Esophagus squamous epithelium (tissue), 5 donors: Measurements from ENCODE around the gene SLC22A5. TPM values are rescaled to one million over a fixed set of nuclear protein-coding genes. Genes with fewer than 3 reads are reported as not detected.

ENCODE experiments used
- DNase-seq: peaks from one replicate; lab custom pipeline; 2025; lab: John Stamatoyannopoulos, UW
- H3K27ac ChIP-seq, 4 donors: fragments of 200-600 bp; sonication (generic); one replicate each; pipeline ENCODE4 v1.5.1; 2016 to 2019; ENCODE audit warnings: mild to moderate bottlenecking in 1 of 4
- H3K27me3 ChIP-seq, 4 donors: fragments of 200-600 bp; sonication (generic); 1 replicate in 3 of 4; 2 replicates in 1 of 4; pipeline versions ENCODE4 v1.5.1 to v1.6.0; 2017 to 2021; ENCODE audit warnings: antibody characterized with exemption in 1 of 4
- H3K36me3 ChIP-seq, 3 donors: fragments of 200-600 bp; sonication (generic); one replicate each; pipeline ENCODE4 v1.5.1; 2016 to 2019
- H3K4me1 ChIP-seq, 3 donors: fragments of 200-600 bp; sonication (generic); one replicate each; pipeline ENCODE4 v1.5.1; 2017 to 2019
- H3K4me3 ChIP-seq, 4 donors: fragments of 200-600 bp; sonication (generic); 1 replicate in 3 of 4; 2 replicates in 1 of 4; pipeline ENCODE4 v1.5.1; 2016 to 2019; ENCODE audit warnings: mild to moderate bottlenecking in 2 of 4, moderate library complexity in 1 of 4
- H3K9me3 ChIP-seq, 3 donors: fragments of 200-600 bp; sonication (generic); one replicate each; pipeline ENCODE4 v1.5.1; 2016 to 2019
- CTCF ChIP-seq, 6 experiments: fragments of 450-650 bp in 4 of 6; fragments of 200-600 bp in 2 of 6; sonication (generic) in 2 of 6; IDR thresholded peaks; one replicate each; pipeline ENCODE4 v1.5.1; 2016 to 2019; ENCODE audit warnings: antibody characterized with exemption in 6 of 6, mild to moderate bottlenecking in 4 of 6, moderate library complexity in 4 of 6
- POLR2A ChIP-seq, 4 donors: fragments of 450-650 bp; IDR thresholded peaks; one replicate each; pipeline ENCODE4 v1.6.1; 2017; ENCODE audit warnings: antibody characterized with exemption in 4 of 4, mild to moderate bottlenecking in 4 of 4, moderate library complexity in 3 of 4
- WGBS, 2 donors: methylation state at CpG; one replicate each; pipeline ENCODE4 v1.1.5; 2018; 5-methylcytosine and 5-hydroxymethylcytosine counted together
- intact Hi-C: fragments of 100-400 bp; cut with DNase I; formaldehyde crosslinking; loops from one replicate; pipeline ENCODE4 v1.15.0; 2022
- total RNA-seq, 4 donors: library from RNA; depleted of rRNA; stranded (reverse); fragments of >200 nt; gene quantifications; one replicate each; pipeline ENCODE4 v1.1.0, GENCODE V29; 2016
- donor health status: DM: yes; HTN: yes; CAD: no.

Gene SLC22A5
- total RNA-seq, 4 donors from 2014 or later: 7.4 to 15.8 (median 8.3) TPM

DNA sequence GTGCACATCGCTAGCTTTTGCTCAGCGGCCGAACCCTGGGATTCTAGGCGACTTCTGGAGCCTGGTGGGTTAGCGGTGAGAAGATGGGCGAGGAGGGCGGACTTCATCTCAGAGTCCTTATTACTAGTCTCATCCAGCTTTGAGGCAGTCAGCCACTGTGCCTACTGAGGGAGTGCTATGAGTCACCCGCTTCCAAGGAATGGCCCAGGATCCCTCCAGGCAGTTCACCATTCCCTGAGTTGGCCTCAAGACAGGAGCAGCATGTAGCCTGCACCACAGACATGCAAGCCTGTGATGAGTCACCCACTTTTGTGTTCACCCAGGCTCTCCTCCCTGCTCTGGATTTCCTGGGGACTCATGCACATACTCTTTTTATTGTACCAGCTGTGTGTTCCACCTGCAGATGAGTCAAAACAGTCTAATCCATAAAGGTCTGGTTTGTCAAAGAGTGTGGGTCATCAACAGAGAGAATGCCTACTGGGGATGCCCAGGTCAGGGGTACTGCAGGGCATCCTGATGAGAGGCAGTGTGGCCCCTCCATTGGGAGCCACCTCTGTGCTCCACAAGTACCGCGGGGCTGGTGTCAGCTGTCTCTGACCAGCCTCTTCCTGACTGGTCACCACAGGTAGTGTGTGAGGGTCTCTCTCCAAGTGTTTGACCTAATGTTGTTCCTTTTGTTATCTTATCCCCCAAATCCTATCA lies 20.2 kb downstream of the SLC22A5 start:
- intact Hi-C loops: no loop called here
- 42 to 59% methylated on average over 7 to 10 of the region's 10 CpGs for WGBS, 2 donors
- Histone ChIP-seq H3K4me3 (no peak overlapping the region), H3K9me3 (no peaks in the 10 kb centered on the region), H3K27ac (peak overlapping the region; percentile 82 to 96 (median 94)), H3K27me3 (no peaks in the 10 kb centered on the region), H3K36me3 (peaks cover 0 to 37% (median 0%) of the 10 kb centered on the region in 3 donors), H3K4me1 (peaks cover 44 to 83% (median 69%) of the 10 kb centered on the region in 3 donors)
- DNase-seq: no peak
- TF ChIP-seq CTCF (IDR thresholded peaks at IDR 0.05): no peak
- TF ChIP-seq POLR2A (IDR thresholded peaks at IDR 0.05): no peak

DNA sequence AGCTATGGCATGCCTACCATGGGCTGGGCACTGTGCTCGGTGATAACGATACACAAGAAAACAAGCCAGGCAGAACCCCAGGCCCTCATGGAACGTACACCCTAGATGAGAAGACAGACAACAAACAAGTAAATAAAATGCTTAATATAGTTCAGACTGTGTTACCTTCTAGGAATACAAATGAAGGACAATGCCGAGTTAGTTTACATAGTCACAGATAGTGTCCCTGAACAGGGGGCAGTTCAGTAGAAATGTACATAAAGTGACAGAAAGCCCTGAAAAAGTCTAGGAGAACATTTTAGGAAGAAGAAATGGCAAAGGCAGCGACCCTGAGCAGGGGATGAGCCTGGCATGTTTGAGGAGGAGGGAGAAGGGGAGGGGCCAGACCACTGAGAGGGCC lies 21.7 kb downstream of the SLC22A5 start:
- 67 to 75% methylated on average over 5 of the region's 5 CpGs for WGBS, 2 donors
- no peak overlapping the region for H3K4me3 ChIP-seq
- peak overlapping the region in 1 of 4 donors; percentile 96 for H3K27ac ChIP-seq
- intact Hi-C loops: no loop called here
- no peak for TF ChIP-seq POLR2A (IDR thresholded peaks at IDR 0.05)
- TF ChIP-seq CTCF (IDR thresholded peaks at IDR 0.05): no peak
- H3K9me3 ChIP-seq: no peaks in the 10 kb centered on the region
- peaks cover 41 to 85% (median 61%) of the 10 kb centered on the region in 3 donors for H3K4me1 ChIP-seq
- H3K27me3 ChIP-seq: no peaks in the 10 kb centered on the region
- H3K36me3 ChIP-seq: peaks cover 0 to 38% (median 0%) of the 10 kb centered on the region in 3 donors
- no peak for DNase-seq

DNA sequence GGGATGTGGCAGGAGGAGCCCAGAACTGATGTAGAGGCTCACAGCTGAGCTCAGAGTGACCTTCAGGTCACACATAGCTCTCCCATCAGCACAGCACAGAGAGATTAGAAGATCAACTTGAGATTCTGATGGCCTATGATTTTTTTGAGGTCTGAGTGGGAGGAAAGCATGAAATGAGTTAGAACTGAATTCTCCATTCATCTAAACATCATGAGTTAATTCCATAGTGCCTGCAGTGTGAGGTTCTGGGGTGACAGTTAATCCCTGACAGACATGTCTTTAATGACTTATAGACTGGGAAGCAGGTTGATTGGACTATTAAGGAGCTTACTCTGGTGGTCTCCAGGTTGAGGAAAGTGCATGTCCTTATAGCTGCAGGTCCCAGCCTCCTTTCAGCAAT lies 22.4 kb downstream of the SLC22A5 start:
- no peak overlapping the region for H3K4me3 ChIP-seq
- no peak for TF ChIP-seq POLR2A (IDR thresholded peaks at IDR 0.05)
- no peak for TF ChIP-seq CTCF (IDR thresholded peaks at IDR 0.05)

GRCh38 chr5:132392411-132392810 lies 22.9 kb downstream of the SLC22A5 start:
- peaks cover 0 to 38% (median 0%) of the 10 kb centered on the region in 3 donors for H3K36me3 ChIP-seq
- no peak for TF ChIP-seq CTCF (IDR thresholded peaks at IDR 0.05)
- no peak for TF ChIP-seq POLR2A (IDR thresholded peaks at IDR 0.05)
- H3K4me3 ChIP-seq: no peak overlapping the region
- no peaks in the 10 kb centered on the region for H3K27me3 ChIP-seq
- intact Hi-C loops: no loop called here
- DNase-seq: no peak
- H3K27ac ChIP-seq: no peak overlapping the region
- H3K4me1 ChIP-seq: peaks cover 30 to 83% (median 49%) of the 10 kb centered on the region in 3 donors
- no peaks in the 10 kb centered on the region for H3K9me3 ChIP-seq
- 76 to 90% methylated on average over 8 of the region's 8 CpGs for WGBS, 2 donors

More for the DNA sequence above, 22.4 kb downstream of the SLC22A5 start:
- H3K4me1 ChIP-seq: peaks cover 35 to 84% (median 54%) of the 10 kb centered on the region in 3 donors
- intact Hi-C loops: no loop called here
- no peaks in the 10 kb centered on the region for H3K9me3 ChIP-seq
- peak overlapping the region in 1 of 4 donors; percentile 96 for H3K27ac ChIP-seq
- H3K27me3 ChIP-seq: no peaks in the 10 kb centered on the region
- peaks cover 0 to 38% (median 0%) of the 10 kb centered on the region in 3 donors for H3K36me3 ChIP-seq
- DNase-seq: no peak

DNA sequence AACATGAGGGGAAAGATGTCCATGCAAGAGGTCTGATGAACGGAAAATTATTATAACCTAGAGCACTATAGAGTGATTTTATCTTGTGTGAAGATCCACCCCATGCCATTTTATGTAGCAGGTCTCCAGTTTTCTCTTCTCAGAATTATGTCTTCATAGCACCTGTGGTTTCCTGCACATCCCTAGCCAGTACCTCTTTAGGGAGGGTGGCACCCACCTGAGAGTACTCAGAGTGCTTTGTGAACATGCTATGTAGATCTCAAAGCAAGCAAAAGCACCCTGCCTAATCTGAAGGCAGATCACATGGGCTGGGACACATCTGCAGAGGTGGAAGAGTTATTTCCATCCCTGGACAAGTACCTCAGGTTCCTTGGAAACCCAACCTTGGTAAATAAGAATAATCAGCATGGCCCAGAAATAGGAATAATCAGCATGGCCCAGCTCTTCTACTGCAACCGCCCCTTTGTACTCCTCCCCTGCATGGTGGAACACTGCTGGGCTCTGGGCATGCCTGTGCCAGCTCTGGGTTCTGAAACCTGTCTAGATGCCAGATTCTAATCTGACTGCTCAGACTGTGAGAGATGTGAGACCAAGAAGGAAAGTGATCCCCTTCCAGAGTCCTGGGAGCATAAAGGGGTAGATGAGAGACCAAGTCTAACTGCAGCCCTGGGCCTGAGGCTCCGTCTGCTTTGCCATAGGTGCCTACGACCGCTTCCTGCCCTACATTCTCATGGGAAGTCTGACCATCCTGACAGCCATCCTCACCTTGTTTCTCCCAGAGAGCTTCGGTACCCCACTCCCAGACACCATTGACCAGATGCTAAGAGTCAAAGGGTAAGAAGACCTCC lies 23.7 kb downstream of the SLC22A5 start:
- Histone ChIP-seq H3K4me3 (no peak overlapping the region), H3K27me3 (no peaks in the 10 kb centered on the region), H3K27ac (peak overlapping the region; percentile 0 to 64 (median 47)), H3K36me3 (peaks cover 0 to 38% (median 0%) of the 10 kb centered on the region in 3 donors), H3K9me3 (no peaks in the 10 kb centered on the region), H3K4me1 (peaks cover 27 to 83% (median 47%) of the 10 kb centered on the region in 3 donors)
- DNase-seq: no peak
- 43 to 81% methylated on average over 6 of the region's 6 CpGs for WGBS, 2 donors
- TF ChIP-seq POLR2A (IDR thresholded peaks at IDR 0.05) (no peak), CTCF (IDR thresholded peaks at IDR 0.05) (no peak)
- intact Hi-C loops: no loop called here
